H9 (cell line): Measurements from ENCODE around the gene GGT5. TPM values are rescaled to one million over a fixed set of nuclear protein-coding genes. Genes with fewer than 3 reads are reported as not detected.

Source experiments
- DNase-seq: peaks from one replicate; pipeline ENCODE4 v3.0.0-alpha.2; 2017
- H2AFZ ChIP-seq: one replicate; pipeline ENCODE4 v1.6.1; 2013; ENCODE audit warnings: mild to moderate bottlenecking, low read length, control low read depth, moderate library complexity
- H2AK5ac ChIP-seq: 2 replicates; pipeline ENCODE4 v1.6.1; 2013; ENCODE audit warnings: low read length, control low read depth, mixed read lengths; ENCODE audit not compliant: insufficient read length
- H2BK120ac ChIP-seq: one replicate; pipeline ENCODE4 v1.6.1; 2013; ENCODE audit warnings: low read depth, mild to moderate bottlenecking, low read length, control low read depth, inconsistent platforms; ENCODE audit not compliant: poor library complexity, severe bottlenecking
- H2BK12ac ChIP-seq: 2 replicates; pipeline ENCODE4 v1.6.1; 2013; ENCODE audit warnings: low read length, control low read depth, mixed read lengths, low read depth; ENCODE audit not compliant: insufficient read length
- H2BK15ac ChIP-seq: 2 replicates; pipeline ENCODE4 v1.6.1; 2013; ENCODE audit warnings: low read depth, low read length, control low read depth
- H2BK20ac ChIP-seq: one replicate; pipeline ENCODE4 v1.6.1; 2013; ENCODE audit warnings: low read depth, mild to moderate bottlenecking, low read length, control low read depth, inconsistent platforms; ENCODE audit not compliant: poor library complexity, severe bottlenecking
- H2BK5ac ChIP-seq: 2 replicates; pipeline ENCODE4 v1.6.1; 2013; ENCODE audit warnings: low read length, control low read depth, mixed read lengths; ENCODE audit not compliant: insufficient read length
- H3K14ac ChIP-seq: 2 replicates; pipeline ENCODE4 v1.6.1; 2013; ENCODE audit warnings: low read length, control low read depth; ENCODE audit not compliant: insufficient read depth
- H3K18ac ChIP-seq: 2 replicates; pipeline ENCODE4 v1.6.1; 2013; ENCODE audit warnings: low read depth, mild to moderate bottlenecking, mixed read lengths, low read length, control low read depth; ENCODE audit not compliant: insufficient read length
- H3K23ac ChIP-seq: 2 replicates; pipeline ENCODE4 v1.6.1; 2013; ENCODE audit warnings: low read length, control low read depth, mixed read lengths, low read depth; ENCODE audit not compliant: insufficient read length
- H3K23me2 ChIP-seq: 2 replicates; pipeline ENCODE4 v1.6.1; 2013; ENCODE audit warnings: low read depth, mild to moderate bottlenecking, mixed read lengths, low read length, control low read depth; ENCODE audit not compliant: insufficient read length, poor library complexity, severe bottlenecking
- H3K27ac ChIP-seq: 2 replicates; pipeline ENCODE4 v1.5.1; 2013; ENCODE audit warnings: low read length, control low read depth, mixed read lengths, low read depth; ENCODE audit not compliant: insufficient read length
- H3K27me3 ChIP-seq: 2 replicates; pipeline ENCODE4 v1.6.1; 2013; ENCODE audit warnings: low read length, control low read depth, inconsistent platforms; ENCODE audit not compliant: insufficient read depth
- H3K4ac ChIP-seq: 2 replicates; pipeline ENCODE4 v1.6.1; 2013; ENCODE audit warnings: low read depth, mild to moderate bottlenecking, control low read depth, inconsistent platforms, low read length, moderate library complexity
- H3K4me1 ChIP-seq: 2 replicates; pipeline ENCODE4 v1.6.1; 2013; ENCODE audit warnings: low read length, control low read depth, inconsistent platforms; ENCODE audit not compliant: insufficient read depth
- H3K4me2 ChIP-seq: 2 replicates; pipeline ENCODE4 v1.6.1; 2013; ENCODE audit warnings: low read length, control low read depth, mixed read lengths; ENCODE audit not compliant: insufficient read length, insufficient read depth
- H3K56ac ChIP-seq: 2 replicates; pipeline ENCODE4 v1.6.1; 2013; ENCODE audit warnings: low read depth, mild to moderate bottlenecking, mixed read lengths, low read length, control low read depth; ENCODE audit not compliant: insufficient read length
- H3K79me1 ChIP-seq: 2 replicates; pipeline ENCODE4 v1.6.1; 2013; ENCODE audit warnings: low read depth, mild to moderate bottlenecking, moderate library complexity, low read length, control low read depth, inconsistent platforms; ENCODE audit not compliant: insufficient read depth, poor library complexity, severe bottlenecking
- H3K79me2 ChIP-seq: 2 replicates; pipeline ENCODE4 v1.6.1; 2013; ENCODE audit warnings: low read length, control low read depth, inconsistent platforms; ENCODE audit not compliant: insufficient read depth
- H3K9ac ChIP-seq: 2 replicates; pipeline ENCODE4 v1.6.1; 2013; ENCODE audit warnings: low read length, control low read depth, mixed read lengths; ENCODE audit not compliant: insufficient read length; ENCODE audit errors: extremely low read depth
- H3K9me3 ChIP-seq: one replicate; pipeline ENCODE4 v1.6.1; 2013; ENCODE audit warnings: low read depth, low read length, inconsistent platforms; ENCODE audit not compliant: control insufficient read depth
- H3T11ph ChIP-seq: one replicate; pipeline ENCODE4 v1.6.1; 2013; ENCODE audit warnings: mild to moderate bottlenecking, low read length, control low read depth, inconsistent platforms
- H4K20me1 ChIP-seq: one replicate; pipeline ENCODE4 v1.6.1; 2013; ENCODE audit not compliant: control insufficient read depth, insufficient read length, insufficient read depth
- H4K5ac ChIP-seq: 2 replicates; pipeline ENCODE4 v1.6.1; 2013; ENCODE audit warnings: low read depth, mild to moderate bottlenecking, mixed read lengths, low read length, control low read depth; ENCODE audit not compliant: insufficient read length
- H4K8ac ChIP-seq: replicated peaks from 2 replicates; pipeline ENCODE4 v1.6.1; 2013; ENCODE audit warnings: low read length, control low read depth, mixed read lengths, low read depth; ENCODE audit not compliant: insufficient read length
- H4K91ac ChIP-seq: 2 replicates; pipeline ENCODE4 v1.6.1; 2013; ENCODE audit warnings: low read depth, mild to moderate bottlenecking, moderate library complexity, mixed read lengths, low read length, control low read depth; ENCODE audit not compliant: insufficient read length
- H3K27ac Mint-ChIP-seq, 3 experiments: 2 replicates in 2 of 3; 3 replicates in 1 of 3; pipeline ENCODE4 v1.8.0; 2020 to 2021; ENCODE audit warnings: mixed read lengths in 3 of 3, mild to moderate bottlenecking in 1 of 3, moderate library complexity in 1 of 3
- H3K27me3 Mint-ChIP-seq: 2 replicates; pipeline ENCODE4 v1.8.0; 2021; ENCODE audit warnings: low read depth, mild to moderate bottlenecking, moderate library complexity, mixed read lengths
- H3K36me3 Mint-ChIP-seq, 3 experiments: 2 replicates in 2 of 3; 3 replicates in 1 of 3; pipeline ENCODE4 v1.8.0; 2020 to 2021; ENCODE audit warnings: low read depth in 3 of 3, mixed read lengths in 3 of 3; ENCODE audit not compliant: insufficient read depth in 1 of 3
- H3K4me1 Mint-ChIP-seq, 2 experiments: 2 replicates each; pipeline ENCODE4 v1.8.0; 2020; ENCODE audit warnings: mixed read lengths in 2 of 2
- H3K4me3 Mint-ChIP-seq, 2 experiments: 2 replicates in 1 of 2; 3 replicates in 1 of 2; pipeline ENCODE4 v1.8.0; 2020 to 2021; ENCODE audit warnings: mild to moderate bottlenecking in 2 of 2, mixed read lengths in 2 of 2, moderate library complexity in 1 of 2
- H3K9me3 Mint-ChIP-seq, 2 experiments: 2 replicates in 1 of 2; 3 replicates in 1 of 2; pipeline ENCODE4 v1.8.0; 2020; ENCODE audit warnings: mild to moderate bottlenecking in 2 of 2, mixed read lengths in 2 of 2, moderate library complexity in 1 of 2
- CTCF ChIP-seq: fragments of 200-600 bp; sonication (generic); conservative IDR thresholded peaks from 3 replicates; pipeline ENCODE4 v1.8.0; 2021; ENCODE audit warnings: antibody characterized with exemption, mild to moderate bottlenecking
- WGBS: extraction: QIAGEN DNeasy Blood & Tissue Kit; methylation state at CpG from one replicate; pipeline ENCODE4 v1.1.7; 2013; ENCODE audit warnings: missing lambda C conversion rate, low lambda C conversion rate, mixed read lengths; ENCODE audit not compliant: insufficient read length; ENCODE audit errors: extremely low coverage; 5-methylcytosine and 5-hydroxymethylcytosine counted together
- total RNA-seq: library from RNA; stranded (reverse); gene quantifications from 2 replicates; pipeline ENCODE4 v1.2.1, GENCODE V29; 2021

GGT5 gene
- total RNA-seq, 1 experiment from 2014 or later: 0.20 TPM

- Histone ChIP-seq H3K4me1 (no peaks in the 10 kb centered on the region), H3K56ac (no peak overlapping the region), H2AK5ac (no peak overlapping the region), H3K23me2 (no peaks in the 10 kb centered on the region), H2BK120ac (no peak overlapping the region), H3K9ac (no peak overlapping the region), H3K27ac (no peak overlapping the region), H3T11ph (no peak overlapping the region), H4K8ac (no peak overlapping the region), H2BK20ac (no peak overlapping the region), H3K79me1 (no peaks in the 10 kb centered on the region), H4K5ac (no peak overlapping the region), H4K20me1 (no peaks in the 10 kb centered on the region), H4K91ac (no peak overlapping the region), H3K18ac (no peak overlapping the region), H3K4me2 (no peak overlapping the region), H3K79me2 (no peaks in the 10 kb centered on the region), H3K4ac (no peak overlapping the region), H3K14ac (no peak overlapping the region), H3K27me3 (no peaks in the 10 kb centered on the region), H2BK12ac (no peak overlapping the region), H2AFZ (no peak overlapping the region), H2BK5ac (no peak overlapping the region), H2BK15ac (no peak overlapping the region), H3K23ac (no peak overlapping the region), H3K9me3 (no peaks in the 10 kb centered on the region)
- Mint-ChIP-seq H3K36me3 (no peaks in the 10 kb centered on the region), H3K27me3 (no peaks in the 10 kb centered on the region), H3K27ac (no peak overlapping the region), H3K4me3 (no peak overlapping the region), H3K4me1 (peaks cover 6 to 7% of the 10 kb centered on the region in 2 experiments), H3K9me3 (no peaks in the 10 kb centered on the region)
- no peak for TF ChIP-seq CTCF
- no peak for DNase-seq
- WGBS: no CpG with 5 or more reads among the region's 14 CpGs
These were observed 11.1 kb downstream of the GGT5 start for GRCh38 chr22:24233816-24234215.
